Cerebellar cortex (tissue), 1 donor: ENCODE measurements around the gene CTNNA2.

ENCODE experiments used
- DNase-seq: peaks from one replicate; pipeline ENCODE4 v3.0.0-alpha.2; 2015; ENCODE audit warnings: low spot score

CTNNA2 gene

GRCh38 chr2:79713131-79713785 lies 200.4 kb downstream of the CTNNA2 start:
- no peak for DNase-seq

- DNase-seq = no peak
These were observed 201.4 kb downstream of the CTNNA2 start for GRCh38 chr2:79714283-79714682.

GRCh38 chr2:79715338-79715737 lies 202.5 kb downstream of the CTNNA2 start:
- DNase-seq = no peak

- no peak for DNase-seq
These were observed 203.4 kb downstream of the CTNNA2 start for GRCh38 chr2:79716266-79716665.

GRCh38 chr2:79717364-79718007 lies 204.6 kb downstream of the CTNNA2 start:
- peak; percentile 3 for DNase-seq

GRCh38 chr2:79721061-79721460 lies 208.2 kb downstream of the CTNNA2 start:
- no peak for DNase-seq

- DNase-seq = no peak
These were observed 209.1 kb downstream of the CTNNA2 start for GRCh38 chr2:79721966-79722365.

- no peak for DNase-seq
These were observed 211.0 kb downstream of the CTNNA2 start for GRCh38 chr2:79723830-79724229.

- DNase-seq = no peak
These were observed 216.7 kb downstream of the CTNNA2 start for GRCh38 chr2:79729532-79729931.

GRCh38 chr2:79734518-79734917 lies 221.7 kb downstream of the CTNNA2 start:
- no peak for DNase-seq

- DNase-seq = no peak
These were observed 228.1 kb downstream of the CTNNA2 start for GRCh38 chr2:79740879-79741443.

GRCh38 chr2:79750321-79750720 lies 237.5 kb downstream of the CTNNA2 start:
- no peak for DNase-seq

- DNase-seq = no peak
These were observed 244.7 kb downstream of the CTNNA2 start for GRCh38 chr2:79757526-79757925.

GRCh38 chr2:79758042-79758441 lies 245.2 kb downstream of the CTNNA2 start:
- no peak for DNase-seq

- DNase-seq = no peak
These were observed 246.0 kb downstream of the CTNNA2 start for GRCh38 chr2:79758749-79759282.

- DNase-seq = no peak
These were observed 258.1 kb downstream of the CTNNA2 start for GRCh38 chr2:79770926-79771325.

- no peak for DNase-seq
These were observed 258.6 kb downstream of the CTNNA2 start for GRCh38 chr2:79771493-79771892.

- no peak for DNase-seq
These were observed 261.2 kb downstream of the CTNNA2 start for GRCh38 chr2:79774016-79774415.

- DNase-seq = no peak
These were observed 263.6 kb downstream of the CTNNA2 start for GRCh38 chr2:79776461-79776860.

- DNase-seq = no peak
These were observed 267.9 kb downstream of the CTNNA2 start for GRCh38 chr2:79780781-79781180.

- no peak for DNase-seq
These were observed 270.0 kb downstream of the CTNNA2 start for GRCh38 chr2:79782576-79783452.

- no peak for DNase-seq
These were observed 276.3 kb downstream of the CTNNA2 start for GRCh38 chr2:79788952-79789651.
